ENCODE measurements around the gene STK10. TPM values are rescaled to one million over a fixed set of nuclear protein-coding genes. Genes with fewer than 3 reads are reported as not detected.

The STK10 gene
- total and polyA plus RNA-seq, 2 of the 8 experiments (the other 6 are each of a cell fraction or from before 2014, with no cell fraction given): 10.5 to 21.4 TPM

DNA sequence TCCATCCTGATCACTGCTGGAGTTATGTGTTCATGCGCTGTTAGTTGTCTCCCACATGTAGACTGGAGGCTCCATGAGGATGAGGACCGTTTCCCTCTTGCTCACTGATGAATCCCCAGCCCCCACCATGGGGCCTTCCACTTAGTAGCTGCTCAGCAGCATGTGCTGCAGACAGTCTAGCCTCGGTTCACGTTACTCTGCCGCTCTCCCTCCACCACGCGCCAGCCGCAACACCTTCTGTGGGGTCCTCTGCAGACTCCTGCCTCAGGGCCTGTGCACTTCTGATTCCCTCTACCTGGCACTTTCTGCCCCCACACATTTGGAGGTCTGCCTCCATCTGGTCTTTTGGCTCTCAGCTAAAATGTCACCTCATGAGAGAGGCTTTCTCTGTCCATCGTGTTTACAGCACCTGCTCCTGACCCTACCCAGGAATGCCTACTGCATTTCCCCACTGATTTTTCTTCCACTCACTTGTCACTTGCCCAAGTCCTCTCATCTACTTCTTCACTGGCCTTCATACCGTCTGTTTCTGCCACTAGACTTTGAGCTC, 36.3 kb downstream of the STK10 start:
- POLR2A ChIA-PET (ENCODE audit: partially characterized antibody): interaction anchor here (1.2 kb wide), 1 partner anchor 14 kb away, joined by 3 read pairs; no protein-coding TSS in a partner anchor
- H4K20me1 ChIP-seq (replicated peaks in 1 of 2; ENCODE audit: control insufficient read depth in 1 of 2, insufficient read depth in 2 of 2, low read length in 2 of 2): peaks cover 2 to 4% of the 10 kb centered on the region in 2 experiments
- H4K8ac ChIP-seq (ENCODE audit: extremely low read depth, insufficient read depth, low read length): no peak overlapping the region

More for the DNA sequence above, 36.3 kb downstream of the STK10 start:
- Histone ChIP-seq H3K18ac (ENCODE audit: extremely low read depth, low read length) (no peak overlapping the region), H2BK5ac (ENCODE audit: low read depth, low read length) (no peak overlapping the region), H2BK15ac (ENCODE audit: low read length) (no peak overlapping the region), H3K4me3 (ENCODE audit: extremely low read depth in 1 of 4, insufficient read depth in 2 of 4, low read depth in 3 of 4, low read length in 4 of 4) (no peak overlapping the region), H3K4me2 (ENCODE audit: insufficient read depth in 1 of 2, low read depth in 2 of 2, low read length in 2 of 2) (no peak overlapping the region), H3K36me3 (ENCODE audit: control insufficient read depth in 2 of 4, insufficient read depth in 4 of 4, low read length in 3 of 4) (no peaks in the 10 kb centered on the region), H3K27ac (ENCODE audit: low read depth, low read length) (no peak overlapping the region), H2AFZ (ENCODE audit: low read length) (no peak overlapping the region), H3K9ac (replicated peaks in 1 of 4; ENCODE audit: extremely low read depth in 1 of 4, low read depth in 3 of 4, low read length in 3 of 4) (no peak overlapping the region), H3K79me1 (ENCODE audit: low read depth, low read length) (no peaks in the 10 kb centered on the region; the same call in 1 of the 2 replicates), H3K27me3 (replicated peaks in 1 of 4; ENCODE audit: control insufficient read depth in 3 of 4, extremely low read depth in 1 of 4, insufficient read depth in 3 of 4, low read length in 3 of 4) (no peaks in the 10 kb centered on the region), H3K4me1 (replicated peaks in 1 of 4; ENCODE audit: control insufficient read depth in 3 of 4, insufficient read depth in 4 of 4, low read length in 3 of 4) (no peaks in the 10 kb centered on the region), H4K5ac (ENCODE audit: insufficient read length, low read depth, low read length) (no peak overlapping the region), H2BK20ac (ENCODE audit: low read length) (no peak overlapping the region), H2AK5ac (ENCODE audit: low read depth, low read length) (no peak overlapping the region), H3K79me2 (ENCODE audit: control insufficient read depth in 1 of 2, insufficient read depth in 2 of 2, low read length in 2 of 2) (no peaks in the 10 kb centered on the region), H3K9me3 (ENCODE audit: insufficient read depth in 2 of 2, low read depth in 1 of 2, low read length in 1 of 2) (no peaks in the 10 kb centered on the region), H2BK120ac (replicated peaks; ENCODE audit: low read depth, low read length) (no peak overlapping the region), H3K23ac (ENCODE audit: insufficient read length) (no peak overlapping the region), H3K23me2 (ENCODE audit: low read depth, low read length) (no peaks in the 10 kb centered on the region), H3K4ac (replicated peaks; ENCODE audit: insufficient read length, low read depth, low read length) (no peak overlapping the region), H3K56ac (replicated peaks; ENCODE audit: insufficient read length, low read depth, low read length) (no peak overlapping the region), H3K14ac (ENCODE audit: insufficient read length) (no peak overlapping the region), H4K91ac (replicated peaks; ENCODE audit: insufficient read length, low read length) (no peak overlapping the region), H2BK12ac (ENCODE audit: low read depth, low read length) (no peak overlapping the region)
- FAIRE-seq (no peak), DNase-seq (ENCODE audit: low read depth in 1 of 2, low spot score in 2 of 2) (no peak)
- CTCF ChIA-PET (ENCODE audit: partially characterized antibody): interaction anchor here (0.9 to 1.6 kb wide), 4 partner anchors 9 to 45 kb away, joined by 3 to 4 read pairs (median 4); no protein-coding TSS in a partner anchor
- 98% methylated on average over 10 of the region's 10 CpGs; no CpG with 5 or more reads in 1 of the 2 experiments for WGBS, 2 experiments (ENCODE audit: extremely low coverage in 1 of 2, insufficient coverage in 1 of 2, insufficient read length in 1 of 2, insufficient replicate concordance in 2 of 2, low coverage in 1 of 2, low lambda C conversion rate in 2 of 2, missing lambda C conversion rate in 1 of 2)
- TF ChIP-seq BRCA1 (IDR thresholded peaks at IDR 0.05; ENCODE audit: low read depth, low read length): no peak
- no peak for TF ChIP-seq TAF7 (optimal IDR thresholded peaks at IDR 0.05; ENCODE audit: borderline replicate concordance, low read depth, low read length)
- no peak for TF ChIP-seq EP300 (IDR thresholded peaks at IDR 0.05; ENCODE audit: borderline replicate concordance in 1 of 2, low read depth in 2 of 2, low read length in 2 of 2)
- no peak for TF ChIP-seq CTBP2 (IDR thresholded peaks at IDR 0.05; ENCODE audit: borderline replicate concordance, insufficient read depth, insufficient read length, low read length)
- TF ChIP-seq RAD21 (IDR thresholded peaks at IDR 0.05 in 1 of 2, conservative IDR thresholded peaks at IDR 0.05 in 1 of 2; ENCODE audit: low read depth in 2 of 2, low read length in 2 of 2): no peak

All from H1 (cell line).